Measurements from ENCODE around the gene OPN1SW.

- TF ChIP-seq CTCF (IDR thresholded peaks at IDR 0.05; ENCODE audit: low read depth, low read length) (no peak), EZH2phosphoT487 (IDR thresholded peaks at IDR 0.05; ENCODE audit: low read depth) (no peak)
Observed at GRCh38 chr7:128774029-128774689, 1.4 kb downstream of the OPN1SW start.
